HG03139 (cell line): ENCODE results near the gene EPN1.

ENCODE experiments used
- ATAC-seq: cut with Tn5 transposase; IDR thresholded peaks from one replicate; pipeline ENCODE4 v1.9.1; 2021; ENCODE audit not compliant: unreplicated experiment

The EPN1 gene

GRCh38 chr19:55678121-55678671 is 3.2 kb downstream of the EPN1 start:
- ATAC-seq, result peak; percentile 63

GRCh38 chr19:55679343-55680257 is 4.6 kb downstream of the EPN1 start:
- ATAC-seq, result no peak

GRCh38 chr19:55680339-55681130 is 5.5 kb downstream of the EPN1 start:
- no peak for ATAC-seq

- no peak for ATAC-seq
Measured at GRCh38 chr19:55681131-55682092, 6.4 kb downstream of the EPN1 start.

- no peak for ATAC-seq
Measured at GRCh38 chr19:55683449-55684261, 8.6 kb downstream of the EPN1 start.

- ATAC-seq, result no peak
Measured at GRCh38 chr19:55684946-55685681, 10.1 kb downstream of the EPN1 start.

GRCh38 chr19:55685776-55686175 is 10.8 kb downstream of the EPN1 start:
- ATAC-seq, result no peak

- no peak for ATAC-seq
Measured at GRCh38 chr19:55686311-55687050, 11.5 kb downstream of the EPN1 start.

GRCh38 chr19:55687281-55688201 is 12.5 kb downstream of the EPN1 start:
- ATAC-seq, result no peak

GRCh38 chr19:55688422-55689218 is 13.6 kb downstream of the EPN1 start:
- no peak for ATAC-seq

GRCh38 chr19:55689411-55690108 is 14.5 kb downstream of the EPN1 start:
- no peak for ATAC-seq

GRCh38 chr19:55690109-55690768 is 15.2 kb downstream of the EPN1 start:
- no peak for ATAC-seq

- no peak for ATAC-seq
Measured at GRCh38 chr19:55690769-55691545, 15.9 kb downstream of the EPN1 start.
